HCT116 (cell line): ENCODE results near the gene GRB7. TPM values are rescaled to one million over a fixed set of nuclear protein-coding genes. Genes with fewer than 3 reads are reported as not detected.
"Not testable (repeated sequence)": the region's sequence is repeated elsewhere in the genome, so short reads cannot be mapped to it uniquely, and the experiment has no call there.

Experiments
- ATAC-seq: fragments of 200-7000 bp; cut with Tn5 transposase; 2 replicates; pipeline ENCODE4 v1.9.1; 2020; ENCODE audit warnings: mild to moderate bottlenecking, moderate library complexity
- BruUV-seq: library from RNA; stranded (reverse); fragments of 400-500 nt; replicated peaks from 2 replicates; lab custom pipeline; 2021; lab: Mats Ljungman, UMichigan
- CTCF ChIA-PET: fragments of 300-600 bp; sonication (Branson Sonifier 250); formaldehyde crosslinking; loops from one replicate; lab custom pipeline; 2021; ENCODE audit warnings: antibody characterized with exemption; lab: Charles Lee
- POLR2A ChIA-PET: fragments of 300-600, 350-600 bp; sonication (Branson Sonifier 250); formaldehyde crosslinking; loops from one replicate; lab custom pipeline; 2021; ENCODE audit warnings: antibody characterized with exemption; lab: Charles Lee
- RAD21 ChIA-PET, 2 experiments: fragments of 300-600 bp; sonication (Branson Sonifier 250); formaldehyde crosslinking; loops; one replicate each; lab custom pipeline; 2023; ENCODE audit warnings: low total read pairs in 2 of 2; ENCODE audit not compliant: uncharacterized antibody in 2 of 2, unreplicated experiment in 2 of 2, low non-redundant PET in 1 of 2; lab: Charles Lee
- DNase-seq: peaks from one replicate; pipeline ENCODE4 v3.0.0-alpha.2; 2010; ENCODE audit warnings: low read depth, low spot score
- H2AFZ ChIP-seq: fragments of 200-600 bp; shearing (Covaris generic), sonication (generic); 2 replicates; pipeline ENCODE4 v1.6.1; 2017; ENCODE audit warnings: low read depth, mixed run types, mixed read lengths, antibody characterized with exemption, low read length; ENCODE audit not compliant: poor library complexity, severe bottlenecking
- H3K27ac ChIP-seq: 2 replicates; pipeline ENCODE4 v1.5.1; 2012; ENCODE audit warnings: low read depth, low read length
- H3K27me3 ChIP-seq: fragments of 200-600 bp; sonication (generic); 2 replicates; pipeline ENCODE4 v1.6.1; 2016; ENCODE audit warnings: mixed run types, low read length, mixed read lengths; ENCODE audit not compliant: insufficient read depth
- H3K36me3 ChIP-seq, 2 experiments: fragments of 200-500 bp in 1 of 2; fragments of 200-600 bp in 1 of 2; sonication (Bioruptor generic) in 1 of 2; sonication (generic) in 1 of 2; 2 replicates each; pipeline versions ENCODE4 v1.5.1 to v1.6.1; 2014 to 2016; ENCODE audit warnings: low read length in 2 of 2, inconsistent platforms in 1 of 2, mixed read lengths in 1 of 2, mixed run types in 1 of 2; ENCODE audit not compliant: insufficient read depth in 2 of 2, control insufficient read depth in 1 of 2
- H3K4me1 ChIP-seq, 2 experiments: fragments of 200-600 bp in 1 of 2; sonication (generic) in 1 of 2; 2 replicates each; pipeline versions ENCODE4 v1.5.1 to v1.6.1; 2012 to 2017; ENCODE audit warnings: low read length in 2 of 2, inconsistent platforms in 1 of 2, mild to moderate bottlenecking in 1 of 2, mixed read lengths in 1 of 2, mixed run types in 1 of 2, moderate library complexity in 1 of 2; ENCODE audit not compliant: insufficient read depth in 2 of 2, control insufficient read depth in 1 of 2
- H3K4me2 ChIP-seq: fragments of 200-600 bp; sonication (generic); 2 replicates; pipeline ENCODE4 v1.6.1; 2017; ENCODE audit warnings: mixed run types, low read length, mixed read lengths
- H3K4me3 ChIP-seq, 2 experiments: fragments of 200-600 bp in 1 of 2; sonication (generic) in 1 of 2; replicated peaks in 1 of 2; 2 replicates each; pipeline ENCODE4 v1.5.1; 2011 to 2016; ENCODE audit warnings: low read length in 2 of 2, control low read depth in 1 of 2, low read depth in 1 of 2, mild to moderate bottlenecking in 1 of 2, mixed read lengths in 1 of 2, mixed run types in 1 of 2
- H3K79me2 ChIP-seq: fragments of 200-600 bp; sonication (generic); 2 replicates; pipeline ENCODE4 v1.6.1; 2017; ENCODE audit warnings: mild to moderate bottlenecking, mixed run types, low read length, moderate library complexity, mixed read lengths; ENCODE audit not compliant: insufficient read depth
- H3K9ac ChIP-seq: fragments of 200-600 bp; sonication (generic); 2 replicates; pipeline ENCODE4 v1.6.1; 2016; ENCODE audit warnings: low read length, mixed read lengths
- H3K9me2 ChIP-seq: fragments of 200-600 bp; sonication (generic), shearing (Covaris generic); 2 replicates; pipeline ENCODE4 v1.6.1; 2017; ENCODE audit warnings: mixed run types, mild to moderate bottlenecking, moderate library complexity; ENCODE audit not compliant: insufficient read depth
- H3K9me3 ChIP-seq, 2 experiments: fragments of 200-500 bp in 1 of 2; fragments of 200-600 bp in 1 of 2; sonication (Bioruptor generic) in 1 of 2; sonication (generic) in 1 of 2; 2 replicates each; pipeline ENCODE4 v1.6.1; 2014 to 2017; ENCODE audit warnings: low read length in 2 of 2, mixed read lengths in 2 of 2, inconsistent platforms in 1 of 2, low read depth in 1 of 2, mild to moderate bottlenecking in 1 of 2, mixed run types in 1 of 2, moderate library complexity in 1 of 2; ENCODE audit not compliant: control insufficient read depth in 1 of 2, insufficient read depth in 1 of 2
- H4K20me1 ChIP-seq: fragments of 200-600 bp; sonication (generic), shearing (Covaris generic); 2 replicates; pipeline ENCODE4 v1.6.1; 2017; ENCODE audit warnings: mixed run types, mild to moderate bottlenecking, moderate library complexity; ENCODE audit not compliant: insufficient read depth
- ATF3 ChIP-seq: IDR thresholded peaks from 2 replicates; pipeline ENCODE4 v1.6.1; 2012
- CBX3 ChIP-seq: IDR thresholded peaks from 2 replicates; pipeline ENCODE4 v1.6.1; 2012; ENCODE audit warnings: low read depth
- EGR1 ChIP-seq: IDR thresholded peaks from 2 replicates; pipeline ENCODE4 v1.6.1; 2012; ENCODE audit warnings: low read depth
- EZH2phosphoT487 ChIP-seq: fragments of 200-600 bp; IDR thresholded peaks from 2 replicates; pipeline ENCODE4 v1.6.1; 2018; ENCODE audit warnings: antibody characterized with exemption, borderline replicate concordance
- FOSL1 ChIP-seq: IDR thresholded peaks from 2 replicates; pipeline ENCODE4 v1.6.1; 2012; ENCODE audit warnings: low read depth
- RAD21 ChIP-seq: IDR thresholded peaks from 2 replicates; pipeline ENCODE4 v1.6.1; 2012; ENCODE audit warnings: low read depth, mild to moderate bottlenecking
- SIN3A ChIP-seq: IDR thresholded peaks from 2 replicates; pipeline ENCODE4 v1.6.1; 2012; ENCODE audit warnings: low read depth
- YY1 ChIP-seq: IDR thresholded peaks from 2 replicates; pipeline ENCODE4 v1.6.1; 2011; ENCODE audit warnings: low read length, low read depth, moderate library complexity, mild to moderate bottlenecking; ENCODE audit not compliant: insufficient replicate concordance; ENCODE audit errors: extremely low read depth
- intact Hi-C: fragments of 100-400 bp; cut with micrococcal nuclease; formaldehyde crosslinking; loops from 2 replicates; pipeline ENCODE4 v1.10.0; 2022
- total RNA-seq: library from RNA; stranded (reverse); gene quantifications from one replicate; pipeline ENCODE4 v1.2.1, GENCODE V29; 2021; ENCODE audit not compliant: unreplicated experiment

The GRB7 gene
- total RNA-seq, 1 experiment from 2014 or later = 51.9 TPM

DNA sequence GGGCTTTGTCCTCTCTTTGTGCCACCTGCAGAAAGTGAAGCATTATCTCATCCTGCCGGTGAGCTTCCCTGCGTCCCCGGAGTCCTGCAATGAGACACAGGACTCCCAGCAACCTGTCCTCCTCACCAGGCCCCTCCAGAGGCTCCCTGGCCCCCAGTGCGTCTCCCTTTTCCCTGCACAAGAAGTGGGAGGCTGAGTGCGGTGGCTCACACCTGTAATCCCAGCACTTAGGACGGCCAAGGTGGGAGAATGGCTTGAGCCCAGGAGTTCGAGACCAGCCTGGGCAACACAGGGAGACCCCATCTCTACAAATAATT is 8.4 kb downstream of the GRB7 start:
- ChIA-PET POLR2A (no interaction called here), RAD21 (no interaction called here), CTCF (no interaction called here)
- Histone ChIP-seq H3K9me2 (no peaks in the 10 kb centered on the region), H3K4me2 (no peak overlapping the region), H3K79me2 (peaks cover 3% of the 10 kb centered on the region; the same call in 1 of the 2 replicates), H3K9ac (no peak overlapping the region), H4K20me1 (no peaks in the 10 kb centered on the region), H3K27ac (no peak overlapping the region), H3K4me1 (peaks cover 22 to 24% of the 10 kb centered on the region in 2 experiments), H2AFZ (no peak overlapping the region), H3K27me3 (no peaks in the 10 kb centered on the region), H3K36me3 (peaks cover 11 to 13% of the 10 kb centered on the region in 2 experiments; a peak in 2 of 4 replicates), H3K9me3 (no peaks in the 10 kb centered on the region), H3K4me3 (no peak overlapping the region)
- ATAC-seq (no peak), DNase-seq (no peak)
- BruUV-seq = no TSS peak
- TF ChIP-seq SIN3A (no peak), FOSL1 (no peak)
- intact Hi-C loops = no loop called here

GRCh38 chr17:39747745-39748144 is 10.0 kb downstream of the GRB7 start:
- no peaks in the 10 kb centered on the region for H4K20me1 ChIP-seq
- H3K4me2 ChIP-seq = no peak overlapping the region
- H3K27ac ChIP-seq = no peak overlapping the region
- no TSS peak for BruUV-seq
- CTCF ChIA-PET = no interaction called here
- H2AFZ ChIP-seq = no peak overlapping the region
- no peak for TF ChIP-seq EGR1
- TF ChIP-seq EZH2phosphoT487 = no peak
- no peak for TF ChIP-seq RAD21
- TF ChIP-seq CBX3 = no peak
- no peak for TF ChIP-seq YY1
- no peak for TF ChIP-seq ATF3
- H3K79me2 ChIP-seq = no peaks in the 10 kb centered on the region
- no peak for ATAC-seq
- peaks cover 24 to 33% of the 10 kb centered on the region in 2 experiments for H3K4me1 ChIP-seq
- intact Hi-C loops = no loop called here
- POLR2A ChIA-PET = no interaction called here
- H3K9me3 ChIP-seq = no peaks in the 10 kb centered on the region
- no peaks in the 10 kb centered on the region for H3K27me3 ChIP-seq
- H3K9me2 ChIP-seq = no peaks in the 10 kb centered on the region
- H3K4me3 ChIP-seq = no peak overlapping the region
- DNase-seq = no peak
- no peak overlapping the region for H3K9ac ChIP-seq
- RAD21 ChIA-PET = no interaction called here
- H3K36me3 ChIP-seq = peaks cover 9 to 11% of the 10 kb centered on the region in 2 experiments; a peak in 2 of 4 replicates

- H3K9me2 ChIP-seq, H3K36me3 ChIP-seq, ATAC-seq, H3K27ac ChIP-seq, RAD21 ChIA-PET, BruUV-seq, H3K4me3 ChIP-seq, H4K20me1 ChIP-seq, H3K79me2 ChIP-seq, H3K9ac ChIP-seq, DNase-seq, H3K9me3 ChIP-seq, H3K27me3 ChIP-seq, H3K4me2 ChIP-seq, intact Hi-C loops, H2AFZ ChIP-seq: not testable (repeated sequence)
- CTCF ChIA-PET = interaction anchor here (1.2 to 1.6 kb wide), 2 partner anchors 18 to 127 kb away, joined by 3 to 10 read pairs; partner anchors contain the start of gene MIEN1
- POLR2A ChIA-PET = interaction anchor here (1.5 kb wide), 1 partner anchor 9 kb away, joined by 5 read pairs; no protein-coding TSS in a partner anchor
- H3K4me1 ChIP-seq = peaks cover 32 to 41% of the 10 kb centered on the region in 2 experiments
These were observed 10.8 kb downstream of the GRB7 start for GRCh38 chr17:39748444-39749034.
